Liver (tissue), 9 donors: ENCODE results near the gene COX10. TPM values are rescaled to one million over a fixed set of nuclear protein-coding genes. Genes with fewer than 3 reads are reported as not detected.
A peak's percentile ranks its signal among the peaks of the same experiment; 100 is the strongest.

ENCODE experiments used
- DNase-seq: peaks from one replicate; pipeline ENCODE4 v3.0.0-alpha.2; 2017; ENCODE audit warnings: low spot score
- H3K27ac ChIP-seq, 2 donors: one replicate each; pipeline ENCODE4 v1.7.0; 2013; ENCODE audit warnings: inconsistent platforms in 2 of 2, low read length in 2 of 2, control low read depth in 1 of 2, low read depth in 1 of 2, mild to moderate bottlenecking in 1 of 2
- H3K27me3 ChIP-seq, 4 donors: one replicate each; pipeline versions ENCODE4 v1.6.1 to v1.7.0; 2013; ENCODE audit warnings: low read length in 3 of 4, inconsistent platforms in 1 of 4, mild to moderate bottlenecking in 1 of 4, moderate library complexity in 1 of 4; ENCODE audit not compliant: control insufficient read depth in 4 of 4, insufficient read depth in 4 of 4
- H3K36me3 ChIP-seq, 4 donors: one replicate each; pipeline versions ENCODE4 v1.6.1 to v1.7.0; 2013; ENCODE audit warnings: low read length in 3 of 4, mild to moderate bottlenecking in 3 of 4, low read depth in 1 of 4, moderate library complexity in 1 of 4; ENCODE audit not compliant: control insufficient read depth in 4 of 4, insufficient read depth in 3 of 4
- H3K4me1 ChIP-seq, 4 donors: one replicate each; pipeline versions ENCODE4 v1.6.1 to v1.7.0; 2013; ENCODE audit warnings: low read length in 3 of 4, mild to moderate bottlenecking in 3 of 4, moderate library complexity in 1 of 4; ENCODE audit not compliant: control insufficient read depth in 4 of 4, insufficient read depth in 4 of 4
- H3K4me3 ChIP-seq, 3 donors: one replicate each; pipeline versions ENCODE4 v1.6.1 to v1.7.0; 2013; ENCODE audit warnings: low read length in 3 of 3, control low read depth in 1 of 3, low read depth in 1 of 3, mild to moderate bottlenecking in 1 of 3
- H3K9ac ChIP-seq, 2 donors: one replicate each; pipeline ENCODE4 v1.7.0; 2013; ENCODE audit warnings: low read length in 2 of 2, mild to moderate bottlenecking in 2 of 2, moderate library complexity in 2 of 2, control low read depth in 1 of 2, low read depth in 1 of 2
- H3K9me3 ChIP-seq, 4 donors: one replicate each; pipeline versions ENCODE4 v1.6.1 to v1.7.0; 2013; ENCODE audit warnings: low read length in 3 of 4; ENCODE audit not compliant: control insufficient read depth in 4 of 4
- ATF3 ChIP-seq: IDR thresholded peaks from 2 replicates; pipeline ENCODE4 v1.6.1; 2016; ENCODE audit warnings: antibody characterized with exemption
- CTCF ChIP-seq: fragments of 150-350 bp; IDR thresholded peaks from 2 replicates; pipeline ENCODE4 v1.5.1; 2017; ENCODE audit warnings: improper control_type of control experiment, low read depth, low read length; ENCODE audit not compliant: missing input control
- EGR1 ChIP-seq, 2 donors: IDR thresholded peaks; 2 replicates each; pipeline ENCODE4 v1.6.1; 2016 to 2018; ENCODE audit warnings: antibody characterized with exemption in 2 of 2, low read depth in 2 of 2
- FOXA1 ChIP-seq: IDR thresholded peaks from 2 replicates; pipeline ENCODE4 v1.6.1; 2016; ENCODE audit warnings: antibody characterized with exemption
- GABPA ChIP-seq, 2 donors: IDR thresholded peaks in 1 of 2; conservative IDR thresholded peaks in 1 of 2; 2 replicates each; pipeline ENCODE4 v1.6.1; 2016; ENCODE audit warnings: antibody characterized with exemption in 2 of 2, mild to moderate bottlenecking in 1 of 2, moderate library complexity in 1 of 2
- HNF4A ChIP-seq, 2 donors: conservative IDR thresholded peaks; 2 replicates each; pipeline ENCODE4 v1.6.1; 2016; ENCODE audit warnings: antibody characterized with exemption in 2 of 2, mild to moderate bottlenecking in 2 of 2
- HNF4G ChIP-seq: IDR thresholded peaks from 2 replicates; pipeline ENCODE4 v1.6.1; 2016; ENCODE audit warnings: antibody characterized with exemption
- JUND ChIP-seq, 2 donors: IDR thresholded peaks; 2 replicates each; pipeline ENCODE4 v1.6.1; 2016; ENCODE audit warnings: antibody characterized with exemption in 2 of 2
- NR2F2 ChIP-seq: IDR thresholded peaks from 2 replicates; pipeline ENCODE4 v1.6.1; 2016; ENCODE audit warnings: antibody characterized with exemption
- RAD21 ChIP-seq, 2 donors: IDR thresholded peaks; 2 replicates each; pipeline ENCODE4 v1.6.1; 2016; ENCODE audit warnings: antibody characterized with exemption in 2 of 2, mild to moderate bottlenecking in 2 of 2
- RXRA ChIP-seq, 2 donors: IDR thresholded peaks; 2 replicates each; pipeline ENCODE4 v1.6.1; 2017 to 2018; ENCODE audit warnings: antibody characterized with exemption in 2 of 2, mild to moderate bottlenecking in 1 of 2
- SP1 ChIP-seq: IDR thresholded peaks from 2 replicates; pipeline ENCODE4 v1.6.1; 2018; ENCODE audit warnings: antibody characterized with exemption, mild to moderate bottlenecking
- TAF1 ChIP-seq: conservative IDR thresholded peaks from 2 replicates; pipeline ENCODE4 v1.6.1; 2016; ENCODE audit warnings: antibody characterized with exemption, mild to moderate bottlenecking
- ZBTB33 ChIP-seq: IDR thresholded peaks from 2 replicates; pipeline ENCODE4 v1.6.1; 2016; ENCODE audit warnings: antibody characterized with exemption
- WGBS: extraction: QIAGEN DNeasy Blood & Tissue Kit; methylation state at CpG from one replicate; pipeline ENCODE4 v1.1.7; 2013; 5-methylcytosine and 5-hydroxymethylcytosine counted together
- polyA plus RNA-seq, 2 donors: library from polyadenylated mRNA; stranded (reverse) in 1 of 2; unstranded in 1 of 2; fragments of 200-250 nt in 1 of 2; fragments of >200 nt in 1 of 2; fragmentation: Nextera tagmentation in 1 of 2; extraction: Ambion mirVana in 1 of 2; gene quantifications; one replicate each; pipeline versions ENCODE4 v1.2.1 to v1.2.3, GENCODE V29; 2013 to 2015
- total RNA-seq, 2 donors: library from RNA; depleted of rRNA; stranded (reverse); fragments of >200 nt; gene quantifications; one replicate each; pipeline ENCODE4 v1.2.3, GENCODE V29; 2014
- donor health status: healthy.
- donor health status: healthy.
- donor health status: healthy.
- donor health status: healthy.
- donor health status: healthy.

The COX10 gene
- total and polyA plus RNA-seq, 4 donors: 7.0 to 15.1 (median 8.7) TPM

GRCh38 chr17:14092808-14093207 lies 23.5 kb downstream of the COX10 start:
- TF ChIP-seq ATF3 (no peak), HNF4G (no peak), HNF4A (conservative IDR thresholded peaks at IDR 0.05) (peak in 1 of 2 donors; percentile 37), TAF1 (no peak)
- Histone ChIP-seq H3K27me3 (no peaks in the 10 kb centered on the region), H3K36me3 (no peaks in the 10 kb centered on the region), H3K27ac (no peak overlapping the region), H3K9me3 (no peaks in the 10 kb centered on the region), H3K9ac (no peak overlapping the region), H3K4me3 (no peak overlapping the region), H3K4me1 (peaks cover 0 to 3% (median 2%) of the 10 kb centered on the region in 4 donors)
- 69% methylated on average over 1 of the region's 1 CpG for WGBS
- no peak for DNase-seq

- Histone ChIP-seq H3K9ac (no peak overlapping the region), H3K9me3 (no peaks in the 10 kb centered on the region), H3K36me3 (no peaks in the 10 kb centered on the region), H3K27me3 (no peaks in the 10 kb centered on the region), H3K4me3 (no peak overlapping the region), H3K27ac (no peak overlapping the region), H3K4me1 (peaks cover 0 to 3% (median 2%) of the 10 kb centered on the region in 4 donors)
- TF ChIP-seq FOXA1 (no peak), ATF3 (no peak), CTCF (no peak), EGR1 (IDR thresholded peaks at IDR 0.05; ENCODE audit: low read depth in 2 of 2) (no peak), RAD21 (IDR thresholded peaks at IDR 0.05) (no peak), ZBTB33 (no peak), RXRA (IDR thresholded peaks at IDR 0.05) (no peak), HNF4G (no peak), NR2F2 (no peak), TAF1 (no peak), GABPA (IDR thresholded peaks at IDR 0.05 in 1 of 2, conservative IDR thresholded peaks at IDR 0.05 in 1 of 2) (no peak), HNF4A (conservative IDR thresholded peaks at IDR 0.05) (no peak), SP1 (no peak), JUND (IDR thresholded peaks at IDR 0.05) (no peak)
- WGBS: 94% methylated on average over 7 of the region's 7 CpGs
- DNase-seq: no peak
Observed at GRCh38 chr17:14094676-14095601, 25.6 kb downstream of the COX10 start.
